Loucy (cell line): ENCODE data around the gene KAT2B.

ENCODE experiments used
- CTCF ChIP-seq: fragments of 200-600 bp; sonication (generic); conservative IDR thresholded peaks from 2 replicates; pipeline ENCODE4 v1.5.1; 2014; ENCODE audit warnings: mild to moderate bottlenecking, antibody characterized with exemption, low read length
- EZH2phosphoT487 ChIP-seq: fragments of 200-600 bp; IDR thresholded peaks from 2 replicates; pipeline ENCODE4 v1.6.1; 2018; ENCODE audit warnings: antibody characterized with exemption, mild to moderate bottlenecking, moderate library complexity, borderline replicate concordance

- no peak for TF ChIP-seq CTCF
- no peak for TF ChIP-seq EZH2phosphoT487
These were observed 80.8 kb downstream of the KAT2B start for GRCh38 chr3:20121088-20121487.
